ENCODE results near the gene CSNK2A1.

The CSNK2A1 gene

GRCh38 chr20:445514-446336 lies 97.9 kb downstream of the CSNK2A1 start:
- no peak for DNase-seq

- DNase-seq = no peak
These were observed 98.6 kb downstream of the CSNK2A1 start for GRCh38 chr20:444862-445426.

GRCh38 chr20:444117-444516 lies 99.5 kb downstream of the CSNK2A1 start:
- no peak for DNase-seq

- DNase-seq = no peak
These were observed 100.3 kb downstream of the CSNK2A1 start for GRCh38 chr20:443223-443775.

- DNase-seq = no peak
These were observed 103.0 kb downstream of the CSNK2A1 start for GRCh38 chr20:440636-441035.

GRCh38 chr20:440148-440547 lies 103.4 kb downstream of the CSNK2A1 start:
- no peak for DNase-seq

- no peak for DNase-seq
These were observed 104.8 kb downstream of the CSNK2A1 start for GRCh38 chr20:438571-439469.

- DNase-seq = no peak
These were observed 105.7 kb downstream of the CSNK2A1 start for GRCh38 chr20:437787-438486.

- DNase-seq = no peak
These were observed 107.1 kb downstream of the CSNK2A1 start for GRCh38 chr20:436476-436875.

- no peak for DNase-seq
These were observed 108.0 kb downstream of the CSNK2A1 start for GRCh38 chr20:435558-435957.

- no peak for DNase-seq
These were observed 108.8 kb downstream of the CSNK2A1 start for GRCh38 chr20:434661-435419.

GRCh38 chr20:434221-434620 lies 109.4 kb downstream of the CSNK2A1 start:
- no peak for DNase-seq

- DNase-seq = no peak
These were observed 110.2 kb downstream of the CSNK2A1 start for GRCh38 chr20:433300-433975.

- DNase-seq = no peak
These were observed 110.8 kb downstream of the CSNK2A1 start for GRCh38 chr20:432677-433299.

GRCh38 chr20:432208-432607 lies 111.4 kb downstream of the CSNK2A1 start:
- DNase-seq = no peak

GRCh38 chr20:431012-431904 lies 112.3 kb downstream of the CSNK2A1 start:
- peak; percentile 66 for DNase-seq

- no peak for DNase-seq
These were observed 113.2 kb downstream of the CSNK2A1 start for GRCh38 chr20:430091-430999.

- DNase-seq = no peak
These were observed 114.9 kb downstream of the CSNK2A1 start for GRCh38 chr20:428658-429200.

Measured in fibroblast of skin of right quadriceps (primary cell).